GM12875 (cell line): ENCODE data around the gene TMEM143.

Source experiments
- H3K4me3 ChIP-seq: one replicate; pipeline ENCODE4 v1.5.1; 2011; ENCODE audit warnings: low read depth, low read length, control low read depth
- TF ChIP-seq, protein P1 (sequence below): IDR thresholded peaks from 2 replicates; pipeline ENCODE4 v1.5.1; 2011; ENCODE audit warnings: low read depth, mild to moderate bottlenecking, control low read depth, inconsistent platforms, low read length, moderate library complexity, borderline replicate concordance; ENCODE audit not compliant: insufficient read depth

TMEM143 gene

DNA sequence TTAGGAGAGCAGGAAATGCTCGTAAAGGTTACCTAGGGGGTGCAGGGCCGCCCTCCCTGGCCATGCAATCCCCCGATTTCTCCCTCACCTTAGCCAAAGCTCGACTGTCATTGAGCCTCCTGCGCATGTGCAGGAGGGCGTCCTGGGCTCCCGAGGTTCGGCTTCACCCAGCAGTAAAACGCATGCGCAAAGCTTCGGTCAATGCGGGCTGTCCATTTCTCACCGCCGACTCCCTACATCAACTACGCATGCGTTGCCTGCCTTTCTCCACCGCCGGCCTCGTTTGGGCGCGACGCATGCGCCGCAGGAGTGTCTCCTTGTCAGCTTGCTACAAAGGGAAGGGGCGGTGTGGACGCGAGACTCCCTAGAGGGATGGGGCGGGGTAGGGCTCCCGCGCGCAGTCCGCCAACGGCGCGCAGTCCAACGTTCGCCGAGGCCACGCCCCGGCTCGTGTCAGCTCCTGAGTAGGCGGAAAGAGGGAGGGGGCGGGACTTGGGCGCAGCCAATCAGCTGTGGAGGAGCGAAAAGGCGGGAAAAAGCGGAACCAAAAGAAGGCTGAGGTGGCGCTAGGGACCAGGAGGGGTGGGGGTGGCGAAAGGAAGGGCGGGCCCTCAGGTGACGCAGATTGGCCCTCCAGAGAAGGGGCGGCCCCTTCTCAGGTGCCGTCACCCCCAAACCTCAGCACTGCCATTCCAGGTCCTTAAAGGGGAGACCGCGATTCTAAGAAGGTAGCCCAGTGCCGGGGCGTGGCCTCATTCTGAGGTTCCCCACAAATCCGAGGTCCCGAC lies at the start of gene TMEM143, which contains the start of gene SYNGR4:
TMEM143 (minus strand) TSS at position 131 of the 788 bp plus-strand sequence; CDS start at position 111, 20 bp downstream.
SYNGR4 (plus strand) TSS at position 558 of the 788 bp plus-strand sequence. CDS start 1,476 bp downstream, outside the sequence.
- H3K4me3 ChIP-seq: peak within 1 kb of the TSS; percentile 65
- TF ChIP-seq, protein P1, sequence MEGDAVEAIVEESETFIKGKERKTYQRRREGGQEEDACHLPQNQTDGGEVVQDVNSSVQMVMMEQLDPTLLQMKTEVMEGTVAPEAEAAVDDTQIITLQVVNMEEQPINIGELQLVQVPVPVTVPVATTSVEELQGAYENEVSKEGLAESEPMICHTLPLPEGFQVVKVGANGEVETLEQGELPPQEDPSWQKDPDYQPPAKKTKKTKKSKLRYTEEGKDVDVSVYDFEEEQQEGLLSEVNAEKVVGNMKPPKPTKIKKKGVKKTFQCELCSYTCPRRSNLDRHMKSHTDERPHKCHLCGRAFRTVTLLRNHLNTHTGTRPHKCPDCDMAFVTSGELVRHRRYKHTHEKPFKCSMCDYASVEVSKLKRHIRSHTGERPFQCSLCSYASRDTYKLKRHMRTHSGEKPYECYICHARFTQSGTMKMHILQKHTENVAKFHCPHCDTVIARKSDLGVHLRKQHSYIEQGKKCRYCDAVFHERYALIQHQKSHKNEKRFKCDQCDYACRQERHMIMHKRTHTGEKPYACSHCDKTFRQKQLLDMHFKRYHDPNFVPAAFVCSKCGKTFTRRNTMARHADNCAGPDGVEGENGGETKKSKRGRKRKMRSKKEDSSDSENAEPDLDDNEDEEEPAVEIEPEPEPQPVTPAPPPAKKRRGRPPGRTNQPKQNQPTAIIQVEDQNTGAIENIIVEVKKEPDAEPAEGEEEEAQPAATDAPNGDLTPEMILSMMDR: no peak

DNA sequence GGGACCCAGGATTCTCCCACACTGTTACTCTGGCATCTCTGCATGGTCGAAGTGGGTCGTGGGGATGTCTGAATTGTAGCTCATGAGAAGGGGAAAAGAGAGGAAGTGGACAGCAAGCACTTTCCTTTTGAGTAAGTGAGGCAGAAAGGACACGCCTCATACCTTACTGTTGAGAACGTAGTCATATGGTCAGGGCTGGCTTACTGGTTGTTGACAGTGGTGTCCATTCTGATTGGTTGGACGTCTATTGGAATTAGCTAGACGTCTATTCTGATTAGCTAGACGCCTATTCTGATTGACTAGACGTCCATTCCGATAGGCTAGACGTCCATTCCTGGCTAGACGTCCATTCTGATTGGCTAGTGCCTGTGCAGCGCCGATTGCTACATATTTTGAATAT lies 42.1 kb upstream of the TMEM143 start:
- TF ChIP-seq, protein P1: no peak
- H3K4me3 ChIP-seq: no peak overlapping the region

DNA sequence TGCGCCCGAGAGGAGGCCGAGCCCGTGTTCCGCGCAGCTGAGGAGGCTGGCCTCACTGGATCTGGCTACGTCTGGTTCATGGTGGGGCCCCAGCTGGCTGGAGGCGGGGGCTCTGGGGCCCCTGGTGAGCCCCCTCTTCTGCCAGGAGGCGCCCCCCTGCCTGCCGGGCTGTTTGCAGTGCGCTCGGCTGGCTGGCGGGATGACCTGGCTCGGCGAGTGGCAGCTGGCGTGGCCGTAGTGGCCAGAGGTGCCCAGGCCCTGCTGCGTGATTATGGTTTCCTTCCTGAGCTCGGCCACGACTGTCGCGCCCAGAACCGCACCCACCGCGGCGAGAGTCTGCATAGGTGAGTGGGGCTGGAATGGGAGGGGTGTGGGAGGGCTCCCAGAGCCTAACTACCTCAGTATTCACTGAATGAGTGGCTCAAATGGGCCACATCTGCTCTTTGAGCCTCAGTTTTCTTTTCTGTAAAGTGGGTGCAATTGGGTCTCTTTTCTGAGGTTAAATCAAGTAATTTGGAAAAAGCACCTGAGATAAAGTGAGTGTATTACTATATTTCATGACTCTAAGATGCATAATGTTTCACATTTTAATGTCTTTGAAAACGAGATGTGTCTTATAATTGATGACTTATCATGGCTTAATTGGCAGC lies 41.4 kb upstream of the TMEM143 start:
- H3K4me3 ChIP-seq: no peak overlapping the region
- TF ChIP-seq, protein P1: no peak

DNA sequence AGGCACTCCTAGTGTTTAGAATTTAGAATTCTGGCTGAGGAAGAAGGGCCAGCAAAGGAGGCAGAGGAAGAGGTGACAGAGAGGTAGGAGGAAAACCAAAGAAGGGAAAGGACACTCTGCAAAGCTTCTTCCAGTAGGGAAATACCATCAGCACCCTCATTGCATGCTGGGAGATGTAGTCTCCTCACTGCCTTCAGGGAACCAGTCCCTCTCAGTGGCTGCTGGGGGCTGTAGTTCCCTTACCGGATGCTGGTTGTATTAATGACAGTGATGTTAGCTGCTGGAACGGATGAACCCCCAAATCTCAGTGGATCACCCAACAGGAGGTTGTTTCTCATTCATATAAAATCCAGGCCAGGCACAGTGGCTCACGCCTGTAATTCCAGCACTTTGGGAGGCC lies 39.9 kb upstream of the TMEM143 start:
- H3K4me3 ChIP-seq: no peak overlapping the region
- TF ChIP-seq, protein P1: no peak

- TF ChIP-seq, protein P1: no peak
- no peak overlapping the region for H3K4me3 ChIP-seq
These were observed 37.5 kb upstream of the TMEM143 start for GRCh38 chr19:48401287-48401686.

GRCh38 chr19:48400018-48400742 lies 36.4 kb upstream of the TMEM143 start:
- TF ChIP-seq, protein P1: no peak
- no peak overlapping the region for H3K4me3 ChIP-seq
